ENCODE data around the gene SACS.

- TF ChIP-seq ZBTB33 (IDR thresholded peaks at IDR 0.05) (no peak), CTCF (IDR thresholded peaks at IDR 0.05; ENCODE audit: low read depth, low read length, missing input control) (no peak), MAX (IDR thresholded peaks at IDR 0.05) (no peak), SP1 (IDR thresholded peaks at IDR 0.05) (no peak), FOXA2 (IDR thresholded peaks at IDR 0.05) (no peak), YY1 (IDR thresholded peaks at IDR 0.05) (no peak), GABPA (IDR thresholded peaks at IDR 0.05 in 1 of 2, conservative IDR thresholded peaks at IDR 0.05 in 1 of 2) (no peak), REST (IDR thresholded peaks at IDR 0.05) (no peak), FOXA1 (IDR thresholded peaks at IDR 0.05) (no peak), TAF1 (conservative IDR thresholded peaks at IDR 0.05) (no peak), RAD21 (IDR thresholded peaks at IDR 0.05) (no peak), JUND (IDR thresholded peaks at IDR 0.05) (no peak), ATF3 (IDR thresholded peaks at IDR 0.05) (no peak)
Observed at GRCh38 chr13:23433171-23434153, at the start of gene SACS.

Data from liver (tissue), 3 donors.